ENCODE measurements around the gene LYAR.
"Not testable (repeated sequence)": the region's sequence is repeated elsewhere in the genome, so short reads cannot be mapped to it uniquely, and the experiment has no call there.

Gene LYAR

GRCh38 chr4:4259484-4260100 lies 30.4 kb downstream of the LYAR start:
- no peak for DNase-seq

DNA sequence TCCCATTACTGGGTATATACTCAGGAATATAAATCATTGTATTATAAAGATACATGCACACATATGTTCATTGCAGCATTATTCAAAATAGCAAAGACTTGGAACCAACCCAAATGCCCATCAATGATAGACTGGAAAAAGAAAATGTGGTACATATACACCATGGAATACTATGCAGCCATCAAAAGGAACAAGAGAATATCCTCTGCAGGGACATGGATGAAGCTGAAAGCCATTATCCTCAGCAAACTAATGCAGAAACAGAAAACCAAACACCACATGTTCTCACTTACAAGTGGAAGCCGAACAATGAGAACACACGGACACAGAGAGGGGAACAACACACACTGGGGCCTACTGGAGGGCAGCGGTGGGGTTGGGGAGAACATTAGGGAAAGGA lies 32.2 kb downstream of the LYAR start:
- not testable (repeated sequence) for DNase-seq

DNA sequence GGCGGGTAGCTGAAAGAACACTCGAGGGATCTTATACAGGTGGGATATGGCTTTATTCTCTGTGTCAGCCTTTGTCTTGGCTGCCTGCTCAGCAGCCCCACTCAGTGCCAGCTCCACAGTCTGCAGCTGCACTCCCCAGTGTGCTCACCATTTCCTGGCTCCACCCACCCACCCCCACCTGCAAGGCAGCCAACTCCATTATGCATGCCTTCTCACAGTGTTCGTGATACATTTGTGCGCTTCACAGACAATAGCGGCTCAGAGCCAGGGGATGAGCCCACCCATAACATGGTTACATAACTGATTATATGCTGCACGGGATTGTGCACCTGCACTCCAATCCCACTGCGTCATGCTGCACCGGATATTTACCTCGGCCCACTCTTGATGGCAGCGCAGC lies 33.2 kb downstream of the LYAR start:
- DNase-seq: no peak

DNA sequence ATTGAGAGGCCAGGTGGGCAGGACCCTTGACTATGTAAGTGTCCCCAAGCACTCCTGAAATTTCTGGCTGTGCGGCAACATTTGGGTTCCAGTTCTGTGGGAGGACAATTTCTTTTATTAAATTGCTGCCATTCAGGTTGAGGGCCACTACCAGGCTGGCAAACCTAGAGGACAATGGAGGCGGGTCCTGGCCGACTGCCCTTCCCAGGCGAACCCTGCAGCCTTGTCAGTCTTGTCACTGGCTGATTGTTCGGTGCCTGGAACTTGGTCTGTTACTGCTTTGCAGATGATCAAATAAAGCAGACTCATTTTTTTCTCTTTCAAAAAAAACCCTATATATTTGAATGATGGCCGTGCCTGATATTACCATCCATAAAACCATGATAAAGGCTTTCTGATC lies 35.3 kb downstream of the LYAR start:
- no peak for DNase-seq

DNA sequence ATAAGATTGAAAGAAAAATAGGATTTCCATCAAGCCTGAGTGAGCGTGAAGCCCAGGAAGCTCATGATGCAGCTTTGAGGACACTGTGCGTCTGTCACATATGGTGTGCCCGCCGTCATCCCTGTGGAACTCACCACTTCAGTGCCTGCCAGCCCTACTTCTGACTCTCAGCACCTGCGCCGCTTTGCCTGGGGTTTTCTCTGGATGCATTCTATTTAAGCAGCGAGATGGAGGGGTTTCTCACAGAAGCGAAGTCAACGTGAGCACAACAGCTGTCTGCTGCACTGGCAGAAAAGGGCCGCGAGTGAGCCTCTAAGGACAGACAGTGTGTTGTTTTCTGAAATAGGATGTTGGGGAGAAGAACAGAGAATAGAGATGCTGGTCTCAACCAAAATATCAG lies 35.8 kb downstream of the LYAR start:
- no peak for DNase-seq

DNA sequence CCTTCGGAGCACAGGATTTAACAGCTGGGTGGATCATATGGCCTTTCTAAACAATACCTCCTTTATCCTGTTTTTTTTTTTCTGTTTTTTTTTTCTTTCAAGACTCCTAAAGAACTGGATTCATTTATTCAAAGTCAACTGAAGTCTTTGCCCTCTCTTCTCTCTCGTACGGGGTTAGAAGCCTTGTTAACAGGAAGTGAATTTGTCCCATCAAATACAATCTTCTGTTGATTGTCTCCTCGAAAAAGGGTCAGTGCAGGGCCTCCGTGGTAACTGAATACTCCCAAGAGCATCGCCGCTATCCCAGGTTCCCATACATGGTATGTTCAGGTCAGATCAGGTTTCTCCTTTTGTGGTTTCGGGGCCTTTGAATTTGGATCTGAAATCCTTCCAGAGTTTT lies 40.1 kb downstream of the LYAR start:
- DNase-seq: no peak

- not testable (repeated sequence) for DNase-seq
These were observed 40.6 kb downstream of the LYAR start for GRCh38 chr4:4249342-4249741.

DNA sequence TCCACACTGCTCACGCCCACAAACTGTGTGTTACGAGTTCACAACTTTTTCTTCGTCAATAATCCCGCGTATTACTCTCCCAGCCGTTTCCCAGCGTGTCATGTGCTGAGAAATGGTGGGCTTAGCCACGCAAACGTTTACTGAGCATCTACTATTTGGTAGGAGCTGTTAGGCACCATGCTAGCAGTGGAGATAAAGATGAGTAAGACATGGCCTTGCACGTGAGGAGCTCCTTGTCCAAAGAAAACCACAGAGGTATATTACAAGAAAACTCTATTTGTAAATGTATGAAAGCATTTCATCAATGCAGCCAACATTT lies 41.1 kb downstream of the LYAR start:
- no peak for DNase-seq

- DNase-seq: peak; percentile 89 to 90
These were observed 41.7 kb downstream of the LYAR start, which contains the start of gene TMEM128 for GRCh38 chr4:4248029-4248884. TSS of gene TMEM128 (minus strand) at chr4:4248223. CDS start at chr4:4248202, 21 bp downstream.

DNA sequence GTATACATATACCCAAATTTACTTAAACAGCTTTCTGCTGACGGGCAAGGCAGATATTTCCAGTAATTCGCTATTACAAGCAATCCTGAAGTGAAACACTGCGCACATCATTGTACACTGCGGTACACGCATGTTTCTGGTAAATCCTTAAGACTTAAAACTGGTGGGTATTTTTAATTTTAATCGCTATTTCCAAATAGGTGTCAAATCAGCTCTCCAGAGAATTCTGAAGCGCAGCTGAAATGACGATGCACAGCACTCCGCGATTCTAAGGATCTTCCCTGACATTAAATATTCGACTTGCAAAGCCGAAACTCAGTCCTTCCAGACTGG lies 42.3 kb downstream of the LYAR start:
- DNase-seq: peak; percentile 45 to 47

DNA sequence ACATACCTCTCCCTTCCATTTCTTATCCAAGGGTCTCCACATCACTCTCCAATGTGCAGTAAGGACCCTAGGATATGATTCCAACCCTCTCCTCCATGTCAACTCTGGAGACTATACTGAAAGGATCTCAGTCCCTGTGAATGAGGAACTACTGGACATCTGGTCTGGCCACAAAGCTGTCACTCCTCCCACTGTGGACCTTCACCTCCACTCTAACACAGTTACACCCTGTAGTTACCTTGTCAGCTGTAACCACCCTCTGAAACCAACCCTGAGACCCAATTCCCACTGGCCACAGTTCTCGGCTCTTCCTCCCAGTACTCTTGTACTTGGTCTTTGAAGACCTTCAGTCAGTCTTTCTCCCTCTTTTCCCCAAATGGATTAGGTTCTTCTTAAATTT lies 44.8 kb downstream of the LYAR start:
- no peak for DNase-seq

DNA sequence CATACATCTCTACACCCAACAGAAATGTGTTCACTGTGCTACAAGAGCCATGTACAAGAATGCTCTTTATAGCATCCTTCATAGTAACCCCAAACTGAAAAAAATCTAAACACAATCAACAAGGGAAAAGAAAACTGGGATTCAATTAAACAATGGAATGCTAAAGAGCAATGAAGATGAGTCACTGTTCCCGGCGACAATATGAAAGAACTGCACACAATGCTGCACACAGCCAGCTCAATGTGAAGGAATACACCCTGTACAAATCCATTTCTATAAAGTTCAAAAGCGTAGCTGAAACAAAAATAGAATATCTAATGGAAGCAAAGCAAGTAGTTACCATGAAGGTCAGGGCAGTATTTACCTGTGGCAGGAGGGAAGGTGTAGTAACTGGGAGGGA lies 50.4 kb downstream of the LYAR start:
- DNase-seq: not testable (repeated sequence)

- no peak for DNase-seq
These were observed 56.3 kb downstream of the LYAR start for GRCh38 chr4:4233610-4234009.

GRCh38 chr4:4228356-4228668 lies 61.6 kb downstream of the LYAR start:
- DNase-seq: no peak

- DNase-seq: no peak
These were observed 62.2 kb downstream of the LYAR start for GRCh38 chr4:4227510-4228355.

GRCh38 chr4:4226606-4227438 lies 63.1 kb downstream of the LYAR start, which contains the start of gene OTOP1:
TSS of gene OTOP1 (minus strand) at chr4:4226929. CDS start at chr4:4226864, 65 bp downstream.
- no peak for DNase-seq

DNA sequence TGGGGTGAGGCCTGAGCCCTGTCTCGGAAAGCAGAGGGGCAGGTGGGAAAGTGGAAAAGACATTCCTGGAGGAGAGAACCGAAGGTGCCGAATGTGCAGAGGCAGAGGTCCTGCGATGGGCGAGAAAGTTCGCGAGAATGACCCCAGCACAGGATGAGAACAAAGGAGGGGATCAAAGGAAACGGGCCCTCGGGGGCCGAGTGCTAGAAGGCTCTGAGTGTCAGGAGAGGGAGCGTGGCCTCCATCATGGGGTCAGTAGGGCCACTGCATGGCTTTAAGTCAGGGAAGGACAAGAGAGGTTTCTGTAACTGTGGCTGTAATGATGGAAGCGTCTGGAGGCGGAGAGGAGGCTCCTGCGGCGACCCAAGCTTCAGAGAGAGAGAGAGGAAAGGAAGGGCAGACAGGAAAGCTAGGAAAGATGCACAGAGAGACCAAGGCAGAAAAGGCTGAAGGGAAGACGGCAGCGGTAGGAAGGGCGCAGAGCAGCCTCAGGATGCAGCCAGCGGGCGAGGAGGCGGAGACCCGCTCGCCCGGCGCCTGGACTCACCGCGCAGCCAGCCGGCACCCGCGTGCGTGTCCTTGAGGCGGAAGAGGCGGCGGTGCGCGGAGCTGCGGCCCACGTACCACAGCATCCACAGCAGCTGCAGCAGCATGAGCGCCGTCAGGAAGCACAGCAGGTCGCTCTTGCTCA lies 63.9 kb downstream of the LYAR start:
- DNase-seq: no peak

Data from Kasumi-1 (cell line).